K562 (cell line): ENCODE data around the gene SOX2. TPM values are rescaled to one million over a fixed set of nuclear protein-coding genes. Genes with fewer than 3 reads are reported as not detected.

Source experiments
- ATAC-seq: fragments of 200-7000 bp; cut with Tn5 transposase; 3 replicates; pipeline ENCODE4 v1.9.1; 2020; ENCODE audit warnings: moderate library complexity
- BruUV-seq: library from RNA; stranded (reverse); fragments of 400-500 nt; replicated peaks from 2 replicates; lab custom pipeline; 2021; lab: Mats Ljungman, UMichigan
- CTCF ChIA-PET: fragments of 300-600 bp; formaldehyde crosslinking; extraction: SDS; loops from one replicate; lab custom pipeline; 2021; ENCODE audit warnings: low intra/inter-chr PET ratio; lab: Yijun Ruan, JAX
- POLR2A ChIA-PET: fragments of 300-600, 350-650 bp; sonication (Branson Sonifier 250); formaldehyde crosslinking; extraction: SDS; loops from one replicate; lab custom pipeline; 2021; ENCODE audit warnings: antibody characterized with exemption, inconsistent platforms; lab: Yijun Ruan, JAX
- DNase-seq, 4 experiments: peaks; one replicate each; pipeline versions ENCODE4 v3.0.0 to v3.0.0-alpha.2; 2011 to 2018; ENCODE audit warnings: low spot score in 3 of 4, mixed read lengths in 3 of 4; ENCODE audit errors: extremely low read depth in 1 of 4
- FAIRE-seq: peaks from 2 replicates; lab custom pipeline; 2011; peaks lifted over from hg19 to GRCh38; lab: Jason Lieb, UNC
- H2AFZ ChIP-seq: 2 replicates; pipeline ENCODE4 v1.6.0; 2011; ENCODE audit warnings: low read depth, low read length, control low read depth, inconsistent platforms
- H3K27ac ChIP-seq: fragments of 200-600 bp; 3 replicates; pipeline ENCODE4 v1.8.0; 2011; ENCODE audit warnings: low read depth, mild to moderate bottlenecking, control low read depth, inconsistent platforms, low read length, moderate library complexity, mixed read lengths; ENCODE audit errors: extremely low read depth
- H3K27me3 ChIP-seq, 2 experiments: fragments of 300-600 bp in 1 of 2; 2 replicates in 1 of 2; 3 replicates in 1 of 2; pipeline versions ENCODE4 v1.6.0 to v1.8.0; 2011; ENCODE audit warnings: inconsistent platforms in 2 of 2, low read length in 2 of 2, mild to moderate bottlenecking in 1 of 2, mixed read lengths in 1 of 2, moderate library complexity in 1 of 2; ENCODE audit not compliant: control insufficient read depth in 2 of 2, insufficient read depth in 2 of 2
- H3K36me3 ChIP-seq: fragments of 300-600 bp; 3 replicates; pipeline ENCODE4 v1.8.0; 2011; ENCODE audit warnings: mild to moderate bottlenecking, low read length, inconsistent platforms; ENCODE audit not compliant: control insufficient read depth, insufficient read depth
- H3K4me1 ChIP-seq, 2 experiments: fragments of 200-600 bp in 1 of 2; replicated peaks in 1 of 2; 2 replicates in 1 of 2; 3 replicates in 1 of 2; pipeline versions ENCODE4 v1.5.1 to v1.8.0; 2011; ENCODE audit warnings: inconsistent platforms in 2 of 2, low read length in 2 of 2, mild to moderate bottlenecking in 1 of 2, mixed read lengths in 1 of 2, moderate library complexity in 1 of 2; ENCODE audit not compliant: control insufficient read depth in 2 of 2, insufficient read depth in 2 of 2
- H3K4me2 ChIP-seq: 2 replicates; pipeline ENCODE4 v1.6.1; 2011; ENCODE audit warnings: low read length, control low read depth, inconsistent platforms, mixed read lengths; ENCODE audit not compliant: insufficient read depth
- H3K4me3 ChIP-seq: fragments of 200-600 bp; sonication (generic), shearing (Covaris generic); 2 replicates; pipeline ENCODE4 v1.5.1; 2016; ENCODE audit warnings: control low read depth, inconsistent platforms
- H3K79me2 ChIP-seq: fragments of 200-600 bp; 3 replicates; pipeline ENCODE4 v1.8.0; 2011; ENCODE audit warnings: low read length, inconsistent platforms; ENCODE audit not compliant: control insufficient read depth, insufficient read depth
- H3K9ac ChIP-seq, 2 experiments: 2 replicates each; pipeline versions ENCODE4 v1.6.0 to v1.6.1; 2011; ENCODE audit warnings: low read depth in 2 of 2, low read length in 2 of 2, control low read depth in 1 of 2, inconsistent platforms in 1 of 2, mild to moderate bottlenecking in 1 of 2, mixed read lengths in 1 of 2; ENCODE audit not compliant: insufficient read depth in 1 of 2
- H3K9me1 ChIP-seq: one replicate; pipeline ENCODE4 v1.6.0; 2011; ENCODE audit warnings: inconsistent platforms, mild to moderate bottlenecking, low read length, moderate library complexity; ENCODE audit not compliant: control insufficient read depth, insufficient read depth
- H3K9me3 ChIP-seq: replicated peaks from 2 replicates; pipeline ENCODE4 v1.5.1; 2011; ENCODE audit warnings: low read depth, low read length, inconsistent platforms; ENCODE audit not compliant: control insufficient read depth, insufficient read depth
- H4K20me1 ChIP-seq: replicated peaks from 2 replicates; pipeline ENCODE4 v1.6.1; 2011; ENCODE audit warnings: low read length, inconsistent platforms, mixed read lengths; ENCODE audit not compliant: control insufficient read depth, insufficient read depth
- E2F3 ChIP-seq: fragments of 250-450 bp; sonication (Bioruptor Pico); IDR thresholded peaks from 2 replicates; pipeline ENCODE4 v1.4.0; 2020; ENCODE audit warnings: mild to moderate bottlenecking
- E2F5 ChIP-seq: sonication (generic); formaldehyde crosslinking; IDR thresholded peaks from 2 replicates; pipeline ENCODE4 v1.8.0; 2022; ENCODE audit warnings: mild to moderate bottlenecking, missing genetic modification reagents
- HDAC8 ChIP-seq: fragments of 450-650 bp; IDR thresholded peaks from 2 replicates; pipeline ENCODE4 v1.6.1; 2016; ENCODE audit warnings: mild to moderate bottlenecking, missing genetic modification characterization, moderate library complexity, missing compliant biosample characterization
- HES1 ChIP-seq: fragments of 450-650 bp; IDR thresholded peaks from 2 replicates; pipeline ENCODE4 v1.6.1; 2016; ENCODE audit warnings: low read depth, mild to moderate bottlenecking, moderate library complexity
- MNT ChIP-seq, 2 experiments: fragments of 450-650 bp; conservative IDR thresholded peaks; 2 replicates each; pipeline ENCODE4 v1.6.1; 2017; ENCODE audit warnings: mild to moderate bottlenecking in 2 of 2, moderate library complexity in 2 of 2
- PHF21A ChIP-seq: fragments of 450-650 bp; IDR thresholded peaks from 2 replicates; pipeline ENCODE4 v1.6.1; 2017; ENCODE audit warnings: low read depth, borderline replicate concordance
- PTRF ChIP-seq: fragments of 450-650 bp; IDR thresholded peaks from 2 replicates; pipeline ENCODE4 v1.6.1; 2016; ENCODE audit warnings: mild to moderate bottlenecking, missing genetic modification characterization, missing compliant biosample characterization
- SMAD3 ChIP-seq: fragments of 450-650 bp; formaldehyde crosslinking; conservative IDR thresholded peaks from 2 replicates; pipeline ENCODE4 v1.4.0; 2020; ENCODE audit warnings: mild to moderate bottlenecking
- STAG1 ChIP-seq: sonication (generic); formaldehyde crosslinking; IDR thresholded peaks from 2 replicates; pipeline ENCODE4 v1.5.0; 2020; ENCODE audit warnings: missing genetic modification reagents, borderline replicate concordance
- ZNF175 ChIP-seq: fragments of 200-800 bp; sonication (Bioruptor generic); IDR thresholded peaks from 2 replicates; pipeline ENCODE4 v1.6.1; 2016; ENCODE audit warnings: low read depth, mild to moderate bottlenecking, missing genetic modification characterization, missing compliant biosample characterization
- ZNF778 ChIP-seq: fragments of 450-650 bp; formaldehyde crosslinking; IDR thresholded peaks from 2 replicates; pipeline ENCODE4 v1.4.0; 2020; ENCODE audit warnings: mild to moderate bottlenecking, moderate library complexity
- WGBS: fragments of 100-300 bp; shearing (Covaris generic); methylation state at CpG from one replicate; pipeline ENCODE4 v1.1.6; 2016; ENCODE audit warnings: low coverage, mixed read lengths; ENCODE audit not compliant: insufficient coverage; ENCODE audit errors: missing lambda C conversion rate; 5-methylcytosine and 5-hydroxymethylcytosine counted together
- in situ Hi-C: fragments of 300-500 bp; cut with MboI; formaldehyde crosslinking; loops from 4 replicates; pipeline ENCODE4 v1.15.0; 2018; ENCODE audit warnings: inconsistent platforms, mixed read lengths
- intact Hi-C: fragments of 100-400 bp; cut with micrococcal nuclease; formaldehyde crosslinking; loops from 2 replicates; pipeline ENCODE4 v1.14.2; 2022
- polyA plus RNA-seq, 8 experiments: library from polyadenylated mRNA; depleted of rRNA in 4 of 8; stranded (reverse) in 5 of 8; unstranded in 3 of 8; fragments of >200 nt; fragmentation: Nextera tagmentation in 2 of 8; fragmentation: Illumina TruSeq in 1 of 8; extraction: Ambion mirVana in 2 of 8; extraction: Trizol in 1 of 8; gene quantifications; 2 replicates each; pipeline versions ENCODE4 v1.2.1 to v1.2.3, GENCODE V29; 2011 to 2014; ENCODE audit warnings: inconsistent platforms in 1 of 8, missing spikeins in 1 of 8
- total RNA-seq, 7 experiments: library from RNA; depleted of rRNA in 6 of 7; stranded (reverse); fragments of >200 nt in 6 of 7; fragmentation: Illumina TruSeq in 2 of 7; extraction: Trizol in 2 of 7; gene quantifications; 2 replicates each; pipeline versions ENCODE4 v1.2.1 to v1.2.3, GENCODE V29; 2011 to 2021; ENCODE audit warnings: low replicate concordance in 1 of 7
- TF ChIP-seq, protein P1 (sequence below): sonication (generic); formaldehyde crosslinking; IDR thresholded peaks from 2 replicates; pipeline ENCODE4 v1.8.1; 2023; ENCODE audit warnings: mild to moderate bottlenecking, missing genetic modification reagents
- TF ChIP-seq, protein P2 (sequence below): fragments of 250-450 bp; sonication (Bioruptor Pico); IDR thresholded peaks from 2 replicates; pipeline ENCODE4 v1.4.0; 2020; ENCODE audit warnings: mild to moderate bottlenecking, moderate library complexity

Gene SOX2
- total and polyA plus RNA-seq, 9 of the 15 experiments (the other 6 are each of a cell fraction or from before 2014, with no cell fraction given) = 0.07 TPM; not detected in 8

DNA sequence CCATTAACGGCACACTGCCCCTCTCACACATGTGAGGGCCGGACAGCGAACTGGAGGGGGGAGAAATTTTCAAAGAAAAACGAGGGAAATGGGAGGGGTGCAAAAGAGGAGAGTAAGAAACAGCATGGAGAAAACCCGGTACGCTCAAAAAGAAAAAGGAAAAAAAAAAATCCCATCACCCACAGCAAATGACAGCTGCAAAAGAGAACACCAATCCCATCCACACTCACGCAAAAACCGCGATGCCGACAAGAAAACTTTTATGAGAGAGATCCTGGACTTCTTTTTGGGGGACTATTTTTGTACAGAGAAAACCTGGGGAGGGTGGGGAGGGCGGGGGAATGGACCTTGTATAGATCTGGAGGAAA is 1.5 kb downstream of the SOX2 start (continued):
- TF ChIP-seq STAG1 (no peak), HDAC8 (tag) (no peak), E2F5 (CRISPR knock-in tag) (no peak)
- TF ChIP-seq, protein P1, sequence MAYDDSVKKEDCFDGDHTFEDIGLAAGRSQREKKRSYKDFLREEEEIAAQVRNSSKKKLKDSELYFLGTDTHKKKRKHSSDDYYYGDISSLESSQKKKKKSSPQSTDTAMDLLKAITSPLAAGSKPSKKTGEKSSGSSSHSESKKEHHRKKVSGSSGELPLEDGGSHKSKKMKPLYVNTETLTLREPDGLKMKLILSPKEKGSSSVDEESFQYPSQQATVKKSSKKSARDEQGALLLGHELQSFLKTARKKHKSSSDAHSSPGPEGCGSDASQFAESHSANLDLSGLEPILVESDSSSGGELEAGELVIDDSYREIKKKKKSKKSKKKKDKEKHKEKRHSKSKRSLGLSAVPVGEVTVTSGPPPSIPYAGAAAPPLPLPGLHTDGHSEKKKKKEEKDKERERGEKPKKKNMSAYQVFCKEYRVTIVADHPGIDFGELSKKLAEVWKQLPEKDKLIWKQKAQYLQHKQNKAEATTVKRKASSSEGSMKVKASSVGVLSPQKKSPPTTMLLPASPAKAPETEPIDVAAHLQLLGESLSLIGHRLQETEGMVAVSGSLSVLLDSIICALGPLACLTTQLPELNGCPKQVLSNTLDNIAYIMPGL (CRISPR knock-in tag) = no peak
- TF ChIP-seq, all 486 proteins: peak for 0

DNA sequence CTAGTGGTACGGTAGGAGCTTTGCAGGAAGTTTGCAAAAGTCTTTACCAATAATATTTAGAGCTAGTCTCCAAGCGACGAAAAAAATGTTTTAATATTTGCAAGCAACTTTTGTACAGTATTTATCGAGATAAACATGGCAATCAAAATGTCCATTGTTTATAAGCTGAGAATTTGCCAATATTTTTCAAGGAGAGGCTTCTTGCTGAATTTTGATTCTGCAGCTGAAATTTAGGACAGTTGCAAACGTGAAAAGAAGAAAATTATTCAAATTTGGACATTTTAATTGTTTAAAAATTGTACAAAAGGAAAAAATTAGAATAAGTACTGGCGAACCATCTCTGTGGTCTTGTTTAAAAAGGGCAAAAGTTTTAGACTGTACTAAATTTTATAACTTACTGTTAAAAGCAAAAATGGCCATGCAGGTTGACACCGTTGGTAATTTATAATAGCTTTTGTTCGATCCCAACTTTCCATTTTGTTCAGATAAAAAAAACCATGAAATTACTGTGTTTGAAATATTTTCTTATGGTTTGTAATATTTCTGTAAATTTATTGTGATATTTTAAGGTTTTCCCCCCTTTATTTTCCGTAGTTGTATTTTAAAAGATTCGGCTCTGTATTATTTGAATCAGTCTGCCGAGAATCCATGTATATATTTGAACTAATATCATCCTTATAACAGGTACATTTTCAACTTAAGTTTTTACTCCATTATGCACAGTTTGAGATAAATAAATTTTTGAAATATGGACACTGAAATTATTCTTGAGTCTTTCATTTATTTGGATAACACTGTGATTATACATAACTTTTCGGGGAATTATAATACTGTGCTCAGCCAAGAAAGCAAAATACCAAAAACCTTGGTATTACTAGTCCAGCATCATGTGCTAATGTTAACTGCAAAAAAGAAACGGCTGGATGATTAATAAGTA is 2.2 kb downstream of the SOX2 start:
- Histone ChIP-seq H3K9me1 (no peaks in the 10 kb centered on the region), H3K27ac (no peak overlapping the region), H2AFZ (no peak overlapping the region), H3K4me3 (no peak overlapping the region), H3K4me2 (no peak overlapping the region), H3K9me3 (no peaks in the 10 kb centered on the region), H4K20me1 (no peaks in the 10 kb centered on the region; the same call in 1 of the 2 replicates), H3K36me3 (no peaks in the 10 kb centered on the region), H3K9ac (no peak overlapping the region), H3K4me1 (peaks cover 0 to 4% of the 10 kb centered on the region in 2 experiments; a peak in 2 of 5 replicates), H3K79me2 (no peaks in the 10 kb centered on the region), H3K27me3 (peaks cover 6 to 12% of the 10 kb centered on the region in 2 experiments; a peak in 4 of 5 replicates)
- ATAC-seq (no peak), DNase-seq (no peak), FAIRE-seq (no peak)
- 7% methylated on average over 13 of the region's 13 CpGs for WGBS
- POLR2A ChIA-PET = no interaction called here
- in situ Hi-C loops = loop anchor here (10.0 kb wide), 1 partner anchor 971 kb away; no protein-coding TSS in a partner anchor
- CTCF ChIA-PET = no interaction called here
- intact Hi-C loops = no loop called here
- no TSS peak for BruUV-seq
- TF ChIP-seq, protein P2, sequence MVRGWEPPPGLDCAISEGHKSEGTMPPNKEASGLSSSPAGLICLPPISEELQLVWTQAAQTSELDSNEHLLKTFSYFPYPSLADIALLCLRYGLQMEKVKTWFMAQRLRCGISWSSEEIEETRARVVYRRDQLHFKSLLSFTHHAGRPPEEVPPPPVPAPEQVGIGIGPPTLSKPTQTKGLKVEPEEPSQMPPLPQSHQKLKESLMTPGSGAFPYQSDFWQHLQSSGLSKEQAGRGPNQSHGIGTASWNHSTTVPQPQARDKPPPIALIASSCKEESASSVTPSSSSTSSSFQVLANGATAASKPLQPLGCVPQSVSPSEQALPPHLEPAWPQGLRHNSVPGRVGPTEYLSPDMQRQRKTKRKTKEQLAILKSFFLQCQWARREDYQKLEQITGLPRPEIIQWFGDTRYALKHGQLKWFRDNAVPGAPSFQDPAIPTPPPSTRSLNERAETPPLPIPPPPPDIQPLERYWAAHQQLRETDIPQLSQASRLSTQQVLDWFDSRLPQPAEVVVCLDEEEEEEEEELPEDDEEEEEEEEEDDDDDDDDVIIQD (CRISPR knock-in tag) = no peak
- TF ChIP-seq SMAD3 (no peak), ZNF175 (CRISPR knock-in tag) (no peak), PHF21A (no peak), HES1 (no peak), E2F3 (CRISPR knock-in tag) (no peak), MNT (conservative IDR thresholded peaks at IDR 0.05) (no peak), PTRF (tag) (no peak), ZNF778 (CRISPR knock-in tag) (no peak)
